NT2/D1 (cell line): ENCODE data around the gene OR52H1.
"Not testable (repeated sequence)": the region's sequence is repeated elsewhere in the genome, so short reads cannot be mapped to it uniquely, and the experiment has no call there.

Experiments
- SUZ12 ChIP-seq: IDR thresholded peaks from 2 replicates; pipeline ENCODE4 v1.6.1; 2011; ENCODE audit not compliant: insufficient read length, insufficient read depth; ENCODE audit errors: extremely low read depth
- YY1 ChIP-seq: IDR thresholded peaks from 2 replicates; pipeline ENCODE4 v1.6.1; 2011; ENCODE audit not compliant: insufficient read length, insufficient read depth
- ZNF274 ChIP-seq: IDR thresholded peaks from 2 replicates; pipeline ENCODE4 v1.6.1; 2011; ENCODE audit warnings: mild to moderate bottlenecking, low read depth, low read length

DNA sequence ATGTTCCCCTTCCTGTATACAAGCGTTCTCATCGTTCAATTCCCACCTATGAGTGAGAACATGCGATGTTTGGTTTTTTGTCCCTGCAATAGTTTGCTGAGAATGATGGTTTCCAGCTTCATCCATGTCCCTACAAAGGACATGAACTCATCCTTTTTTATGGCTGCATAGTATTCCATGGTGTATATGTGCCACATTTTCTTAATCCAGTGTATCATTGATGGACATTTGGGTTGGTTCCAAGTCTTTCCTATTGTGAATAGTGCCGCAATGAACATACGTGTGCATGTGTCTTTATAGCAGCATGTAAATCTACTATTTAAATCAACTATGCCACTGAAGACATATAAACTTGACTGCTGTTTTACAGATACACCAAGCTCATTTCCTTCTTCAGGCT lies 36.1 kb upstream of the OR52H1 start:
- TF ChIP-seq YY1, ZNF274, SUZ12: not testable (repeated sequence)
